MM.1S (cell line): ENCODE results near the gene AMIGO3.

Source experiments
- EZH2 ChIP-seq: fragments of 300-600 bp; sonication (generic); optimal IDR thresholded peaks from 2 replicates; pipeline ENCODE3; 2017; ENCODE audit warnings: low read depth, mild to moderate bottlenecking, antibody characterized with exemption, low read length, mixed read lengths
- TF ChIP-seq, protein P1 (sequence below): fragments of 300-600 bp; sonication (generic); IDR thresholded peaks from 2 replicates; pipeline ENCODE4 v1.5.1; 2016; ENCODE audit warnings: antibody characterized with exemption, low read length, mixed read lengths

DNA sequence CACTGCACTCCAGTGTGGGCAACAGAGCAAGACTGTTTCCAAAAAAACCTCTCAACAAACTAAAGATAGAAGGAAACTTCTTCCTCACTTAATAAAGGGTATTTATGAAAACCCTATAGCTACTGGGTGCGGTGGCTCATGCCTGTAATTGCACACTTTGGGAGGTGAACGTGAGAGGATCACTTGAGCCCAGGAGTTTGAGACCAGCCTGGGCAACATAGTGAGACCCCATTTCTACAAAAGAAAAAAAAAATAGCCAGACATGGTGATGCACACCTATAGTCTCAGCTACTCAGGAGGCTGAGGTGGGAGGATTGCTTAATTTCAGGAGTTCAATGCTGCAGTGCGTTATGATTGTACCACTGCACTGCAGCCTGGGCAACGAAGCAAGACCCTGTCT lies 44.5 kb upstream of the AMIGO3 start:
- TF ChIP-seq, protein P1, sequence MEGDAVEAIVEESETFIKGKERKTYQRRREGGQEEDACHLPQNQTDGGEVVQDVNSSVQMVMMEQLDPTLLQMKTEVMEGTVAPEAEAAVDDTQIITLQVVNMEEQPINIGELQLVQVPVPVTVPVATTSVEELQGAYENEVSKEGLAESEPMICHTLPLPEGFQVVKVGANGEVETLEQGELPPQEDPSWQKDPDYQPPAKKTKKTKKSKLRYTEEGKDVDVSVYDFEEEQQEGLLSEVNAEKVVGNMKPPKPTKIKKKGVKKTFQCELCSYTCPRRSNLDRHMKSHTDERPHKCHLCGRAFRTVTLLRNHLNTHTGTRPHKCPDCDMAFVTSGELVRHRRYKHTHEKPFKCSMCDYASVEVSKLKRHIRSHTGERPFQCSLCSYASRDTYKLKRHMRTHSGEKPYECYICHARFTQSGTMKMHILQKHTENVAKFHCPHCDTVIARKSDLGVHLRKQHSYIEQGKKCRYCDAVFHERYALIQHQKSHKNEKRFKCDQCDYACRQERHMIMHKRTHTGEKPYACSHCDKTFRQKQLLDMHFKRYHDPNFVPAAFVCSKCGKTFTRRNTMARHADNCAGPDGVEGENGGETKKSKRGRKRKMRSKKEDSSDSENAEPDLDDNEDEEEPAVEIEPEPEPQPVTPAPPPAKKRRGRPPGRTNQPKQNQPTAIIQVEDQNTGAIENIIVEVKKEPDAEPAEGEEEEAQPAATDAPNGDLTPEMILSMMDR = no peak
- no peak for TF ChIP-seq EZH2
